ENCODE measurements around the gene PEPD.

DNA sequence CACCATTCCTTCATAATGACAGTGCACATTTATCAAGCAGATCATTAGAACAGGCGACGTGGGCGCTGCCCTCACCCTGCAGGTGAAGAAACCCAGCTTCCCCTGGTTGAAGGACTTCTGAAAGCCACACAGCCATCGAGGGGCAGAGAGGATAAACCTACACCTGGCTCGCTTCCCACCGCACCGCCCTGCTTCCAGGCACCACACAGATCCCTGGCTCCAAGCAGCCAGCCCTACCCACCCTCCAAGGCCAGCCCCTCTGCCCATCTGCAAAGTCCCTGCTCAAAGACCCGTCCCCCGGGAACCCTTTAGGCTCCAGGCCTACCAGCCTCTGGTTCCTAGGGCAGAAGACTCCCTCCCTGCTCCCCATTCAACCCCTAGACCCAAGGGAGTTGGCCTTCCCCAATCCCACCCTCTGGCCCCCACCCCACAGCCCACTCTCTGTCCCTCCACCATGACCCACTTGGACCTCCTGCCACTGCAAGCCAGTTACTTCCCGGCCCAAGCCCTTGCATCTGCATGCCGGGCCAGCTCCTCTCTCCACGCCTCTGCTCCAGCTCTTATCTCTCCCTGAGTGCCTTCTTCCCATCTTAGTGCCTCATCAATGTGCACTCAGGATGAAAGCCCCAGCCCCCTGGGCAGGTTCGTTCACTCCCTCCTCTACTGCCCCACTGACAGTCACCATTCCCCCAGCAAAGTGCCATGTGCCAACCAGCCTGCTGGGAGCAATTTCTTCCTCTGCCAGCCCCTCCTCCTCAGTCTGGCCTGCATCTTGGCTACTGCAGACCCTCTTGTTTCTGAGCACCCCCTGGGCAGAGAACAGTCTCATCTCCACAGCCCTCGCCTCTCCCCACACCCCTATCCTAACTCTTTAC is 28.0 kb downstream of the PEPD start:
- TF ChIP-seq, protein P1, sequence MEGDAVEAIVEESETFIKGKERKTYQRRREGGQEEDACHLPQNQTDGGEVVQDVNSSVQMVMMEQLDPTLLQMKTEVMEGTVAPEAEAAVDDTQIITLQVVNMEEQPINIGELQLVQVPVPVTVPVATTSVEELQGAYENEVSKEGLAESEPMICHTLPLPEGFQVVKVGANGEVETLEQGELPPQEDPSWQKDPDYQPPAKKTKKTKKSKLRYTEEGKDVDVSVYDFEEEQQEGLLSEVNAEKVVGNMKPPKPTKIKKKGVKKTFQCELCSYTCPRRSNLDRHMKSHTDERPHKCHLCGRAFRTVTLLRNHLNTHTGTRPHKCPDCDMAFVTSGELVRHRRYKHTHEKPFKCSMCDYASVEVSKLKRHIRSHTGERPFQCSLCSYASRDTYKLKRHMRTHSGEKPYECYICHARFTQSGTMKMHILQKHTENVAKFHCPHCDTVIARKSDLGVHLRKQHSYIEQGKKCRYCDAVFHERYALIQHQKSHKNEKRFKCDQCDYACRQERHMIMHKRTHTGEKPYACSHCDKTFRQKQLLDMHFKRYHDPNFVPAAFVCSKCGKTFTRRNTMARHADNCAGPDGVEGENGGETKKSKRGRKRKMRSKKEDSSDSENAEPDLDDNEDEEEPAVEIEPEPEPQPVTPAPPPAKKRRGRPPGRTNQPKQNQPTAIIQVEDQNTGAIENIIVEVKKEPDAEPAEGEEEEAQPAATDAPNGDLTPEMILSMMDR (IDR thresholded peaks at IDR 0.05; ENCODE audit: insufficient read depth, low read length, poor library complexity, severe bottlenecking), result no peak
- no peak for TF ChIP-seq EZH2phosphoT487 (conservative IDR thresholded peaks at IDR 0.05; ENCODE audit: low read length)
